SK-N-SH treated with all-trans-retinoic acid at 6 μM for 48 hours (cell line): Measurements from ENCODE around the gene ZNF653.

Experiments used
- ATAC-seq: fragments of 200-7000 bp; cut with Tn5 transposase; 3 replicates; pipeline ENCODE4 v1.9.1; 2020; ENCODE audit warnings: mild to moderate bottlenecking, moderate library complexity
- ARNTL ChIP-seq: fragments of 450-650 bp; formaldehyde crosslinking; IDR thresholded peaks from 2 replicates; pipeline ENCODE4 v1.5.0; 2020; ENCODE audit warnings: low read depth, mild to moderate bottlenecking, moderate library complexity, borderline replicate concordance
- BACH2 ChIP-seq: fragments of 250-450 bp; sonication (Bioruptor Pico); IDR thresholded peaks from 2 replicates; pipeline ENCODE4 v1.9.0; 2021; ENCODE audit warnings: mild to moderate bottlenecking, borderline replicate concordance
- CREB5 ChIP-seq: fragments of 250-450 bp; sonication (Bioruptor Pico); IDR thresholded peaks from 2 replicates; pipeline ENCODE4 v1.5.1; 2020; ENCODE audit warnings: low read depth, mild to moderate bottlenecking, moderate library complexity
- CSDC2 ChIP-seq: fragments of 250-450 bp; sonication (Bioruptor Pico); IDR thresholded peaks from 2 replicates; pipeline ENCODE4 v1.5.0; 2020; ENCODE audit warnings: mild to moderate bottlenecking, moderate library complexity
- CSRNP3 ChIP-seq: fragments of 250-450 bp; sonication (Bioruptor Pico); IDR thresholded peaks from 2 replicates; pipeline ENCODE4 v1.5.1; 2021; ENCODE audit warnings: mild to moderate bottlenecking, moderate library complexity
- ESRRG ChIP-seq: fragments of 250-450 bp; sonication (Bioruptor Pico); IDR thresholded peaks from 2 replicates; pipeline ENCODE4 v1.6.1; 2021; ENCODE audit warnings: mild to moderate bottlenecking
- GLIS3 ChIP-seq: fragments of 250-450 bp; sonication (Bioruptor Pico); IDR thresholded peaks from 2 replicates; pipeline ENCODE4 v1.5.0; 2020; ENCODE audit warnings: mild to moderate bottlenecking, moderate library complexity
- ISL1 ChIP-seq: fragments of 250-450 bp; sonication (Bioruptor Pico); IDR thresholded peaks from 2 replicates; pipeline ENCODE4 v2.1.2; 2022; ENCODE audit warnings: mild to moderate bottlenecking, moderate library complexity
- OSR1 ChIP-seq: fragments of 250-450 bp; sonication (Bioruptor Pico); IDR thresholded peaks from 2 replicates; pipeline ENCODE4 v1.8.0; 2022; ENCODE audit warnings: moderate library complexity, mild to moderate bottlenecking, inconsistent platforms
- PATZ1 ChIP-seq: fragments of 250-450 bp; sonication (Bioruptor Pico); IDR thresholded peaks from 2 replicates; pipeline ENCODE4 v1.8.0; 2020; ENCODE audit warnings: mild to moderate bottlenecking, moderate library complexity, borderline replicate concordance
- POU6F1 ChIP-seq: fragments of 250-450 bp; sonication (Bioruptor Pico); IDR thresholded peaks from 2 replicates; pipeline ENCODE4 v1.8.0; 2021; ENCODE audit warnings: low read depth, mild to moderate bottlenecking, moderate library complexity, borderline replicate concordance
- PPARA ChIP-seq: fragments of 250-450 bp; sonication (Bioruptor Pico); IDR thresholded peaks from 2 replicates; pipeline ENCODE4 v1.5.0; 2020; ENCODE audit warnings: mild to moderate bottlenecking, borderline replicate concordance
- RARB ChIP-seq: fragments of 250-450 bp; sonication (Bioruptor Pico); IDR thresholded peaks from 2 replicates; pipeline ENCODE4 v1.8.0; 2021; ENCODE audit warnings: mild to moderate bottlenecking, moderate library complexity
- TCF4 ChIP-seq: fragments of 250-450 bp; sonication (Bioruptor Pico); IDR thresholded peaks from 2 replicates; pipeline ENCODE4 v1.8.0; 2021; ENCODE audit warnings: mild to moderate bottlenecking, moderate library complexity, borderline replicate concordance
- TOX ChIP-seq: fragments of 250-450 bp; sonication (Bioruptor Pico); IDR thresholded peaks from 2 replicates; pipeline ENCODE4 v1.8.0; 2021; ENCODE audit warnings: mild to moderate bottlenecking, moderate library complexity, borderline replicate concordance
- ZC3H10 ChIP-seq: fragments of 250-450 bp; sonication (Bioruptor Pico); IDR thresholded peaks from 2 replicates; pipeline ENCODE4 v1.5.1; 2021; ENCODE audit warnings: mild to moderate bottlenecking, moderate library complexity
- ZFP3 ChIP-seq: fragments of 250-450 bp; sonication (Bioruptor Pico); IDR thresholded peaks from 2 replicates; pipeline ENCODE4 v1.5.0; 2020; ENCODE audit warnings: mild to moderate bottlenecking, moderate library complexity
- ZFP30 ChIP-seq: fragments of 450-650 bp; formaldehyde crosslinking; IDR thresholded peaks from 2 replicates; pipeline ENCODE4 v1.5.0; 2022; ENCODE audit warnings: mild to moderate bottlenecking, moderate library complexity
- ZNF565 ChIP-seq: fragments of 450-650 bp; formaldehyde crosslinking; conservative IDR thresholded peaks from 2 replicates; pipeline ENCODE4 v1.5.0; 2020; ENCODE audit warnings: low read depth, mild to moderate bottlenecking, moderate library complexity
- ZNF70 ChIP-seq: fragments of 450-650 bp; formaldehyde crosslinking; IDR thresholded peaks from 2 replicates; pipeline ENCODE4 v1.5.0; 2020; ENCODE audit warnings: mild to moderate bottlenecking, moderate library complexity
- ZNF8 ChIP-seq: fragments of 450-650 bp; formaldehyde crosslinking; IDR thresholded peaks from 2 replicates; pipeline ENCODE4 v1.5.0; 2020; ENCODE audit warnings: mild to moderate bottlenecking, moderate library complexity

ZNF653 gene

GRCh38 chr19:11451327-11451870 lies 54.2 kb downstream of the ZNF653 start:
- ATAC-seq, result no peak
- TF ChIP-seq RARB (no peak), BACH2 (CRISPR knock-in tag) (no peak), ESRRG (CRISPR knock-in tag) (no peak), PATZ1 (CRISPR knock-in tag) (no peak), POU6F1 (CRISPR knock-in tag) (no peak), GLIS3 (CRISPR knock-in tag) (no peak), ZNF70 (CRISPR knock-in tag) (no peak), CREB5 (CRISPR knock-in tag) (no peak)

GRCh38 chr19:11450570-11451326 lies 54.9 kb downstream of the ZNF653 start:
- TF ChIP-seq PATZ1 (CRISPR knock-in tag), result no peak
- no peak for TF ChIP-seq ZFP3
- no peak for TF ChIP-seq CSRNP3 (CRISPR knock-in tag)
- TF ChIP-seq BACH2 (CRISPR knock-in tag), result no peak
- TF ChIP-seq CSDC2 (CRISPR knock-in tag), result no peak
- TF ChIP-seq OSR1 (CRISPR knock-in tag), result no peak
- no peak for TF ChIP-seq PPARA (CRISPR knock-in tag)
- no peak for TF ChIP-seq ZFP30 (CRISPR knock-in tag)
- TF ChIP-seq ARNTL (CRISPR knock-in tag), result no peak
- no peak for TF ChIP-seq POU6F1 (CRISPR knock-in tag)
- TF ChIP-seq ZNF565 (CRISPR knock-in tag), result no peak
- TF ChIP-seq TCF4 (CRISPR knock-in tag), result no peak
- TF ChIP-seq ZNF8 (CRISPR knock-in tag), result no peak
- no peak for TF ChIP-seq ZC3H10 (CRISPR knock-in tag)
- no peak for TF ChIP-seq TOX (CRISPR knock-in tag)
- TF ChIP-seq ISL1 (CRISPR knock-in tag), result no peak

More at GRCh38 chr19:11450570-11451326, 54.9 kb downstream of the ZNF653 start:
- ATAC-seq, result no peak
